ENCODE results near the gene TMEM258.

TMEM258 gene

GRCh38 chr11:61827571-61828378 is 35.4 kb upstream of the TMEM258 start, which contains the start of gene FADS2:
Gene FADS2, plus strand, starts transcription at chr11:61828300. Its CDS starts 91 bp downstream, at chr11:61828391.
- peak; percentile 93 for DNase-seq (ENCODE audit: low read depth, low spot score)
- peak within 1 kb of the TSS; percentile 97 for H3K4me3 ChIP-seq (ENCODE audit: low read length)

- peak overlapping the region; percentile 97 for H3K4me3 ChIP-seq (ENCODE audit: low read length)
- DNase-seq (ENCODE audit: low read depth, low spot score), result no peak
These were observed 34.7 kb upstream of the TMEM258 start for GRCh38 chr11:61826930-61827570.

- DNase-seq (ENCODE audit: low read depth, low spot score), result no peak
These were observed 27.8 kb upstream of the TMEM258 start for GRCh38 chr11:61820174-61820573.

GRCh38 chr11:61817471-61818202 is 25.2 kb upstream of the TMEM258 start:
- peak overlapping the region; percentile 94 for H3K4me3 ChIP-seq (ENCODE audit: low read length)
- DNase-seq (ENCODE audit: low read depth, low spot score), result no peak

More at GRCh38 chr11:61820174-61820573, 27.8 kb upstream of the TMEM258 start:
- no peak overlapping the region for H3K4me3 ChIP-seq (ENCODE audit: low read length)

GRCh38 chr11:61816736-61817455 is 24.5 kb upstream of the TMEM258 start, which contains the start of gene FADS1:
Gene FADS1, minus strand, starts transcription at chr11:61817003. Its CDS starts 74 bp downstream, at chr11:61816929.
- peak within 1 kb of the TSS; percentile 94 for H3K4me3 ChIP-seq (ENCODE audit: low read length)
- peak; percentile 92 for DNase-seq (ENCODE audit: low read depth, low spot score)

GRCh38 chr11:61815790-61816735 is 23.7 kb upstream of the TMEM258 start:
- peak overlapping the region; percentile 94 for H3K4me3 ChIP-seq (ENCODE audit: low read length)

GRCh38 chr11:61814958-61815789 is 22.8 kb upstream of the TMEM258 start:
- no peak for DNase-seq (ENCODE audit: low read depth, low spot score)
- H3K4me3 ChIP-seq (ENCODE audit: low read length), result peak overlapping the region; percentile 94

More at GRCh38 chr11:61815790-61816735, 23.7 kb upstream of the TMEM258 start:
- no peak for DNase-seq (ENCODE audit: low read depth, low spot score)

- H3K4me3 ChIP-seq (ENCODE audit: low read length), result peak overlapping the region; percentile 94
- DNase-seq (ENCODE audit: low read depth, low spot score), result no peak
These were observed 22.0 kb upstream of the TMEM258 start for GRCh38 chr11:61814247-61814957.

- H3K4me3 ChIP-seq (ENCODE audit: low read length), result no peak overlapping the region
- DNase-seq (ENCODE audit: low read depth, low spot score), result no peak
These were observed 20.5 kb upstream of the TMEM258 start for GRCh38 chr11:61812736-61813411.

- DNase-seq (ENCODE audit: low read depth, low spot score), result no peak
- H3K4me3 ChIP-seq (ENCODE audit: low read length), result no peak overlapping the region
These were observed 19.4 kb upstream of the TMEM258 start for GRCh38 chr11:61811831-61812230.

GRCh38 chr11:61810671-61811175 is 18.3 kb upstream of the TMEM258 start:
- DNase-seq (ENCODE audit: low read depth, low spot score), result no peak
- H3K4me3 ChIP-seq (ENCODE audit: low read length), result no peak overlapping the region

- H3K4me3 ChIP-seq (ENCODE audit: low read length), result no peak overlapping the region
- no peak for DNase-seq (ENCODE audit: low read depth, low spot score)
These were observed 14.4 kb upstream of the TMEM258 start for GRCh38 chr11:61806785-61807184.

GRCh38 chr11:61805146-61805545 is 12.7 kb upstream of the TMEM258 start:
- DNase-seq (ENCODE audit: low read depth, low spot score), result no peak
- no peak overlapping the region for H3K4me3 ChIP-seq (ENCODE audit: low read length)

- DNase-seq (ENCODE audit: low read depth, low spot score), result no peak
- no peak overlapping the region for H3K4me3 ChIP-seq (ENCODE audit: low read length)
These were observed 11.7 kb upstream of the TMEM258 start for GRCh38 chr11:61803889-61804647.

- DNase-seq (ENCODE audit: low read depth, low spot score), result no peak
- H3K4me3 ChIP-seq (ENCODE audit: low read length), result no peak overlapping the region
These were observed 10.2 kb upstream of the TMEM258 start for GRCh38 chr11:61802605-61803004.

Data from Jurkat, Clone E6-1 (cell line).